ENCODE results near the gene EI24. TPM values are rescaled to one million over a fixed set of nuclear protein-coding genes. Genes with fewer than 3 reads are reported as not detected.

Gene EI24
- total and polyA plus RNA-seq, 7 donors, result 46.2 to 109 (median 76.2) TPM

- intact Hi-C loops (cut with DNase I), result loop anchor here (10.0 kb wide), 2 partner anchors 48 to 128 kb away; partner anchors contain the start of gene FEZ1
These were observed 53.8 kb downstream of the EI24 start for GRCh38 chr11:125623064-125623463.

GRCh38 chr11:125624756-125625213 lies 55.5 kb downstream of the EI24 start, which contains the start of gene CHEK1:
Gene CHEK1, plus strand, starts transcription at chr11:125625163. Its CDS starts 1,606 bp downstream, at chr11:125626769.
- no peak for DNase-seq
- Histone ChIP-seq H3K27ac (peak within 1 kb of the TSS; percentile 86 to 96 (median 94)), H3K27me3 (no peaks in the 10 kb centered on the region), H3K4me3 (peak within 1 kb of the TSS; percentile 64 to 69 (median 67)), H3K4me1 (peaks cover 0 to 45% (median 21%) of the 10 kb centered on the region in 4 donors), H3K9me3 (no peaks in the 10 kb centered on the region), H3K36me3 (peaks cover 8 to 27% (median 11%) of the 10 kb centered on the region in 4 donors)
- intact Hi-C loops (cut with DNase I), result loop anchor here (2.0 to 10.0 kb wide), 4 partner anchors 32 to 263 kb away; partner anchors contain the start of genes FEZ1, HYLS1 and STT3A
- WGBS, 2 donors, result 43 to 61% methylated on average over 9 of the region's 9 CpGs
- no peak for TF ChIP-seq CTCF (IDR thresholded peaks at IDR 0.05)
- TF ChIP-seq EP300 (IDR thresholded peaks at IDR 0.05), result no peak
- no peak for TF ChIP-seq POLR2A (IDR thresholded peaks at IDR 0.05)
- TF ChIP-seq POLR2AphosphoS5 (IDR thresholded peaks at IDR 0.05), result no peak

More at GRCh38 chr11:125623064-125623463, 53.8 kb downstream of the EI24 start:
- WGBS, 2 donors, result 87 to 93% methylated on average over 1 of the region's 1 CpG
- Histone ChIP-seq H3K4me3 (no peak overlapping the region), H3K4me1 (peaks cover 0 to 45% (median 21%) of the 10 kb centered on the region in 4 donors), H3K27ac (peak overlapping the region in 3 of 4 donors; percentile 86 to 94 (median 93)), H3K9me3 (no peaks in the 10 kb centered on the region), H3K27me3 (no peaks in the 10 kb centered on the region), H3K36me3 (peaks cover 18 to 37% (median 22%) of the 10 kb centered on the region in 4 donors)
- DNase-seq, result no peak
- TF ChIP-seq CTCF (IDR thresholded peaks at IDR 0.05), result no peak
- no peak for TF ChIP-seq EP300 (IDR thresholded peaks at IDR 0.05)

GRCh38 chr11:125625225-125625629 lies 56.0 kb downstream of the EI24 start:
- WGBS, 2 donors, result 1% methylated on average over 20 of the region's 20 CpGs
- peaks cover 3 to 27% (median 7%) of the 10 kb centered on the region in 4 donors for H3K36me3 ChIP-seq
- intact Hi-C loops (cut with DNase I), result loop anchor here (2.0 to 10.0 kb wide), 4 partner anchors 32 to 262 kb away; partner anchors contain the start of genes FEZ1, HYLS1 and STT3A
- H3K27me3 ChIP-seq, result no peaks in the 10 kb centered on the region
- H3K4me3 ChIP-seq, result peak overlapping the region; percentile 64 to 69 (median 67)
- peak overlapping the region; percentile 86 to 96 (median 94) for H3K27ac ChIP-seq
- peaks cover 0 to 45% (median 21%) of the 10 kb centered on the region in 4 donors for H3K4me1 ChIP-seq
- TF ChIP-seq POLR2A (IDR thresholded peaks at IDR 0.05) (no peak), EP300 (IDR thresholded peaks at IDR 0.05) (no peak), CTCF (IDR thresholded peaks at IDR 0.05) (no peak), POLR2AphosphoS5 (IDR thresholded peaks at IDR 0.05) (no peak)
- no peak for DNase-seq
- H3K9me3 ChIP-seq, result no peaks in the 10 kb centered on the region

GRCh38 chr11:125625630-125626287 lies 56.5 kb downstream of the EI24 start:
- H3K27ac ChIP-seq, result peak overlapping the region; percentile 86 to 96 (median 94)
- H3K9me3 ChIP-seq, result no peaks in the 10 kb centered on the region
- 0 to 1% methylated on average over 51 of the region's 51 CpGs for WGBS, 2 donors
- DNase-seq, result peak; percentile 92
- TF ChIP-seq POLR2AphosphoS5 (IDR thresholded peaks at IDR 0.05) (peak; percentile 84 to 92 (median 90)), EP300 (IDR thresholded peaks at IDR 0.05) (no peak), POLR2A (IDR thresholded peaks at IDR 0.05) (peak; percentile 29 to 61)
- H3K4me1 ChIP-seq, result peaks cover 0 to 45% (median 21%) of the 10 kb centered on the region in 4 donors
- H3K36me3 ChIP-seq, result peaks cover 0 to 23% (median 2%) of the 10 kb centered on the region in 4 donors
- no peaks in the 10 kb centered on the region for H3K27me3 ChIP-seq
- intact Hi-C loops (cut with DNase I), result loop anchor here (2.0 to 10.0 kb wide), 4 partner anchors 33 to 262 kb away; partner anchors contain the start of genes FEZ1, HYLS1 and STT3A
- peak overlapping the region; percentile 64 to 69 (median 67) for H3K4me3 ChIP-seq
